Endodermal cell (in vitro differentiated cells): ENCODE measurements around the gene TESK2. TPM values are rescaled to one million over a fixed set of nuclear protein-coding genes. Genes with fewer than 3 reads are reported as not detected.

Source experiments
- DNase-seq: peaks from one replicate; pipeline ENCODE4 v3.0.0-alpha.2; 2017
- H3K27ac ChIP-seq: 2 replicates; pipeline ENCODE4 v1.5.1; 2013; ENCODE audit warnings: mild to moderate bottlenecking, low read depth, low read length, moderate library complexity
- H3K27me3 ChIP-seq: 2 replicates; pipeline ENCODE4 v1.6.1; 2013; ENCODE audit warnings: mild to moderate bottlenecking, low read length, moderate library complexity; ENCODE audit not compliant: insufficient read depth, control insufficient read depth, poor library complexity, severe bottlenecking
- H3K36me3 ChIP-seq: 2 replicates; pipeline ENCODE4 v1.7.0; 2013; ENCODE audit warnings: mild to moderate bottlenecking, low read length, moderate library complexity; ENCODE audit not compliant: control insufficient read depth, insufficient read depth
- H3K4me1 ChIP-seq: one replicate; pipeline ENCODE4 v1.7.0; 2013; ENCODE audit warnings: low read length; ENCODE audit not compliant: control insufficient read depth, insufficient read depth
- H3K4me3 ChIP-seq: 2 replicates; pipeline ENCODE4 v1.5.1; 2013; ENCODE audit warnings: mild to moderate bottlenecking, low read length, moderate library complexity
- H3K9ac ChIP-seq: 2 replicates; pipeline ENCODE4 v1.6.1; 2013; ENCODE audit warnings: mild to moderate bottlenecking, low read length, moderate library complexity; ENCODE audit not compliant: poor library complexity, severe bottlenecking; ENCODE audit errors: extremely low read depth
- H3K9me3 ChIP-seq: 2 replicates; pipeline ENCODE4 v1.6.1; 2013; ENCODE audit warnings: mild to moderate bottlenecking, low read length, moderate library complexity; ENCODE audit not compliant: control insufficient read depth
- H3K27ac Mint-ChIP-seq: 2 replicates; pipeline ENCODE4 v1.8.0; 2020; ENCODE audit warnings: mixed read lengths
- H3K27me3 Mint-ChIP-seq: 2 replicates; pipeline ENCODE4 v1.8.0; 2021; ENCODE audit warnings: mild to moderate bottlenecking, mixed read lengths; ENCODE audit not compliant: insufficient read depth
- H3K36me3 Mint-ChIP-seq: 2 replicates; pipeline ENCODE4 v1.8.0; 2020; ENCODE audit warnings: low read depth, mixed read lengths
- H3K4me1 Mint-ChIP-seq: 2 replicates; pipeline ENCODE4 v1.8.0; 2020; ENCODE audit warnings: mixed read lengths
- H3K4me3 Mint-ChIP-seq: 2 replicates; pipeline ENCODE4 v1.8.0; 2020; ENCODE audit warnings: mild to moderate bottlenecking, moderate library complexity, mixed read lengths
- H3K9me3 Mint-ChIP-seq: 2 replicates; pipeline ENCODE4 v1.8.0; 2020; ENCODE audit warnings: mild to moderate bottlenecking, mixed read lengths
- WGBS, 2 experiments: methylation state at CpG; one replicate each; pipeline versions ENCODE4 v1.1.5 to v1.1.7; 2013; ENCODE audit warnings: missing lambda C conversion rate in 2 of 2, mixed read lengths in 1 of 2; ENCODE audit not compliant: insufficient coverage in 1 of 2, insufficient read length in 1 of 2; 5-methylcytosine and 5-hydroxymethylcytosine counted together
- total RNA-seq, 2 donors: library from RNA; stranded (reverse); fragmentation: NEBNext Ultra II Directional in 1 of 2; extraction: Animal tissue kit (Norgen Biotek cat#: 25700) in 1 of 2; gene quantifications; 2 replicates in 1 of 2; 3 replicates in 1 of 2; pipeline ENCODE4 v1.2.1, GENCODE V29; 2021
- TF ChIP-seq, protein P1 (sequence below): fragments of 200-600 bp; sonication (generic); conservative IDR thresholded peaks from 2 replicates; pipeline ENCODE4 v1.5.0; 2021; ENCODE audit warnings: antibody characterized with exemption, mild to moderate bottlenecking

TESK2 gene
- total RNA-seq, 2 donors from 2014 or later, result 9.7 to 10.3 TPM

DNA sequence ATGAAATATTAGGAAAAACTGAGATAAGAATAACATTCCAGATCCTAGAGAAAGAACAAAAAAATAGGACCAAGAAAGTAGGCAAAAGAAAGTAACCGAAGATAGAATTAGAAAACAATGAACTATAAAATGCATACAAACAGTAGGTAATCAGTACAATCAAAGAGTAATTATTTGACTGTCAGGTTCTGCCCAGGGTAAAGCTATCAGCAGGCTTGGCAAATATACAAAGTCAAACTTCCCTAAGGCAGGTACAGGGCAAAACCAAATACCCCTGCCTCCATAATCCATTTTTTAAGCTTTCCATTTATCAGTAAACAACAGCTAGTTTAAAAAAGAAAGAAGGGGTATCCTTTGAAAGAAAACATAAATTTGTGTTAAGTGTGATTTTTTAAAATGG lies 44.4 kb downstream of the TESK2 start:
- Mint-ChIP-seq H3K27ac (no peak overlapping the region), H3K36me3 (no peaks in the 10 kb centered on the region), H3K9me3 (peaks cover 6% of the 10 kb centered on the region), H3K4me1 (peaks cover 6% of the 10 kb centered on the region), H3K27me3 (no peaks in the 10 kb centered on the region), H3K4me3 (no peak overlapping the region)
- no peak overlapping the region for H3K27ac ChIP-seq
- peaks cover 8% of the 10 kb centered on the region for H3K9me3 ChIP-seq
- H3K4me1 ChIP-seq, result no peaks in the 10 kb centered on the region
- no peaks in the 10 kb centered on the region for H3K36me3 ChIP-seq
- WGBS, 2 experiments, result 100% methylated on average over 1 of the region's 1 CpG; no CpG with 5 or more reads in 1 of the 2 experiments
- TF ChIP-seq, protein P1, sequence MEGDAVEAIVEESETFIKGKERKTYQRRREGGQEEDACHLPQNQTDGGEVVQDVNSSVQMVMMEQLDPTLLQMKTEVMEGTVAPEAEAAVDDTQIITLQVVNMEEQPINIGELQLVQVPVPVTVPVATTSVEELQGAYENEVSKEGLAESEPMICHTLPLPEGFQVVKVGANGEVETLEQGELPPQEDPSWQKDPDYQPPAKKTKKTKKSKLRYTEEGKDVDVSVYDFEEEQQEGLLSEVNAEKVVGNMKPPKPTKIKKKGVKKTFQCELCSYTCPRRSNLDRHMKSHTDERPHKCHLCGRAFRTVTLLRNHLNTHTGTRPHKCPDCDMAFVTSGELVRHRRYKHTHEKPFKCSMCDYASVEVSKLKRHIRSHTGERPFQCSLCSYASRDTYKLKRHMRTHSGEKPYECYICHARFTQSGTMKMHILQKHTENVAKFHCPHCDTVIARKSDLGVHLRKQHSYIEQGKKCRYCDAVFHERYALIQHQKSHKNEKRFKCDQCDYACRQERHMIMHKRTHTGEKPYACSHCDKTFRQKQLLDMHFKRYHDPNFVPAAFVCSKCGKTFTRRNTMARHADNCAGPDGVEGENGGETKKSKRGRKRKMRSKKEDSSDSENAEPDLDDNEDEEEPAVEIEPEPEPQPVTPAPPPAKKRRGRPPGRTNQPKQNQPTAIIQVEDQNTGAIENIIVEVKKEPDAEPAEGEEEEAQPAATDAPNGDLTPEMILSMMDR, result no peak
- no peaks in the 10 kb centered on the region for H3K27me3 ChIP-seq
- no peak overlapping the region for H3K9ac ChIP-seq
- H3K4me3 ChIP-seq, result no peak overlapping the region
- no peak for DNase-seq

- Mint-ChIP-seq H3K27ac (no peak overlapping the region), H3K36me3 (no peaks in the 10 kb centered on the region), H3K4me1 (peaks cover 6% of the 10 kb centered on the region), H3K9me3 (peaks cover 6% of the 10 kb centered on the region), H3K4me3 (no peak overlapping the region), H3K27me3 (no peaks in the 10 kb centered on the region)
- TF ChIP-seq, protein P1, result no peak
- H3K27me3 ChIP-seq, result no peaks in the 10 kb centered on the region
- DNase-seq, result no peak
- H3K4me1 ChIP-seq, result no peaks in the 10 kb centered on the region
- 93 to 100% methylated on average over 2 to 5 of the region's 5 CpGs for WGBS, 2 experiments
- peaks cover 8% of the 10 kb centered on the region for H3K9me3 ChIP-seq
- no peak overlapping the region for H3K27ac ChIP-seq
- no peak overlapping the region for H3K4me3 ChIP-seq
- H3K36me3 ChIP-seq, result no peaks in the 10 kb centered on the region
- H3K9ac ChIP-seq, result no peak overlapping the region
Measured at GRCh38 chr1:45444609-45445131, 46.3 kb downstream of the TESK2 start.

- TF ChIP-seq, protein P1, result no peak
- no peak overlapping the region for H3K4me3 ChIP-seq
- H3K27ac Mint-ChIP-seq, result no peak overlapping the region
- H3K9me3 Mint-ChIP-seq, result peaks cover 6% of the 10 kb centered on the region
- no peak overlapping the region for H3K27ac ChIP-seq
- H3K4me1 ChIP-seq, result no peaks in the 10 kb centered on the region
- H3K36me3 ChIP-seq, result no peaks in the 10 kb centered on the region
- H3K4me1 Mint-ChIP-seq, result peaks cover 6% of the 10 kb centered on the region
- no peaks in the 10 kb centered on the region for H3K27me3 Mint-ChIP-seq
- peaks cover 8% of the 10 kb centered on the region for H3K9me3 ChIP-seq
- WGBS, 2 experiments, result 96% methylated on average over 6 to 7 of the region's 7 CpGs
- no peaks in the 10 kb centered on the region for H3K36me3 Mint-ChIP-seq
- no peak overlapping the region for H3K4me3 Mint-ChIP-seq
- DNase-seq, result no peak
- no peak overlapping the region for H3K9ac ChIP-seq
- H3K27me3 ChIP-seq, result no peaks in the 10 kb centered on the region
Measured at GRCh38 chr1:45443580-45444446, 47.1 kb downstream of the TESK2 start.
